ENCODE data around the gene MMP20. TPM values are rescaled to one million over a fixed set of nuclear protein-coding genes. Genes with fewer than 3 reads are reported as not detected.

The MMP20 gene
- total RNA-seq, 4 donors from 2014 or later, result not detected

DNA sequence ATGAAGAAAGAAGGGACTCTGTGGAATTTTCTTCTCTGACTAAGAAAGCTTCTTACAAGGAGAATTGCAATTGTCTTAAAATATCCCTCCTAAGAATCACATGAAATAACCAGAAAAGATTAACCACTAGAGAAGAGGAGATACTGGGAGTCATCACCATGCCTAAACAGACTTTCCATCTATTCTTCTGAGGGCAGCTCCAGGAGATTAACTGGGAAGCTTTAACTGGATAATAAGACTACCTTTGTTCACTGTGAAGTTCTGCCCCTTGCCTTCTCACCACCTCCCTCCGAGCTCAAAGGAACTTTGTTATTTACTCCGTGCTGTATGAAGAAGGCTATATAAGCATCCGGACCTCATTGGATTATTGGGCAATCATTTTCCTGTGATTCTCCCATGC is 70.0 kb downstream of the MMP20 start:
- Histone ChIP-seq H3K27me3 (no peaks in the 10 kb centered on the region), H3K4me1 (peaks cover under 1 to 32% (median 6%) of the 10 kb centered on the region in 3 donors), H3K9me3 (no peaks in the 10 kb centered on the region), H3K4me3 (no peak overlapping the region), H3K27ac (no peak overlapping the region), H3K36me3 (no peaks in the 10 kb centered on the region)
- intact Hi-C loops (cut with DNase I), result no loop called here
- TF ChIP-seq POLR2A (IDR thresholded peaks at IDR 0.05) (no peak), CTCF (IDR thresholded peaks at IDR 0.05) (no peak)
- 72 to 86% methylated on average over 3 of the region's 3 CpGs for WGBS, 2 donors
- no peak for DNase-seq

GRCh38 chr11:102553835-102554282 is 71.3 kb downstream of the MMP20 start:
- H3K27ac ChIP-seq, result peak overlapping the region in 1 of 4 donors; percentile 44
- peaks cover 0 to 20% (median 3%) of the 10 kb centered on the region in 3 donors for H3K4me1 ChIP-seq
- intact Hi-C loops (cut with DNase I), result no loop called here
- DNase-seq, result no peak
- no peaks in the 10 kb centered on the region for H3K36me3 ChIP-seq
- H3K9me3 ChIP-seq, result no peaks in the 10 kb centered on the region
- H3K27me3 ChIP-seq, result no peaks in the 10 kb centered on the region
- TF ChIP-seq POLR2A (IDR thresholded peaks at IDR 0.05) (no peak), CTCF (IDR thresholded peaks at IDR 0.05) (no peak)
- no peak overlapping the region for H3K4me3 ChIP-seq
- WGBS, 2 donors, result 52 to 54% methylated on average over 5 of the region's 5 CpGs

DNA sequence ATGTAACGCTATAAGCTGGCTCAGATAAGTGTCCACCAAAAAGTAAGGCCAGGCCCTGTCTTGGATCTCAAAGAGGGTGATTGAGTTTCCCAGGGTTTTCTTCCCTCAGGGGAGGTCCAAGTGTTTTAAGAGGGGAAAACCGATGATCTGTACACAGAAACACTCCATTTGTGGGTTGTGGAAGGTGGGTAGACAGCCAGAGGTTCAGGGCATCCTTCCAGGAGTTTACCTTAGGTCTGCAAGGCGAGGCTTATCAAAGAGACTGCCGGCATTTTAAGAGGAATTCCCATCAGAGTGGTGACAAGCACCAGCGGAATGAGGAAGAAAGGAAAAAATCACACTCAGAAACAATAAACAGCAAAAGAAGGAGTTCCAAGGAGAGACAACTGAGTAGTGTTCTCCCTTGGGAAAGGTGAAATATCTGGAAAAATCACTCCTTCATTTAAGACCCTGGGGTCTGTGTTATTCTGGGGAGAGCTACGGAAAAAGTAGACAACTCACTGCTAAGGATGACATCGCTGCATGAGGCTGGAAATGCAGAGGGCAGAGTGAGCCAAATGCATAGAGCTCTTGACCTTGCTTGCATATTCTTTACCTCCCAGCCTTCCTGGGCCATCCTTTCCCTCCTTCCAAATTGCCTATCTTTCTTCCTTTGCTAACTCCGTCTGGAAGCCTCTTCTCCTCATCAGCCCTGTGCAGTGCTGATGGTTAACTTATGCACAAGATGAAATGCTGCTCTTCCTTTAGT is 72.5 kb downstream of the MMP20 start:
- Histone ChIP-seq H3K27ac (peak overlapping the region in 1 of 4 donors; percentile 7), H3K36me3 (no peaks in the 10 kb centered on the region), H3K27me3 (no peaks in the 10 kb centered on the region), H3K9me3 (no peaks in the 10 kb centered on the region), H3K4me3 (no peak overlapping the region), H3K4me1 (peaks cover 0 to 20% (median 3%) of the 10 kb centered on the region in 3 donors)
- 49 to 60% methylated on average over 8 of the region's 8 CpGs for WGBS, 2 donors
- intact Hi-C loops (cut with DNase I), result no loop called here
- TF ChIP-seq POLR2A (IDR thresholded peaks at IDR 0.05), result no peak
- no peak for TF ChIP-seq CTCF (IDR thresholded peaks at IDR 0.05)
- DNase-seq, result no peak

DNA sequence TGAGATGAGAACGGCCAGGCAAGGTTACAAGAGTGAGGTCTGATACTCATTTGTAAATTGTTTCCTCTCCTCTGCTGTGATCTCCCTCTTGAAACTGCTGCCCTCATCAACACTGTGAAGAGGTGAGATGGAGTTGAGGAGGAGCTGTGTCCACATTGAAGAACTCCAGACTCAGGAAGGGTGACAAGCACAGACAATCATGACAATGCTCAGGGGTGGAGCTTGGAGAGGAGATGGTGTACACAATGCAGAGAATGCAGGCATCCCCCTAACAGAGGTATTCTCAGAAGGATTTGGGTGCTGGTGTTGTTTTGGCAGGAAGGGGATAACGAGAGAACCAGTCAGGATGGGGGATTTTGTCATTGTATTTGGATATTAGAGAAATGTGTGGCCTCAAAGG is 73.1 kb downstream of the MMP20 start:
- WGBS, 2 donors, result 75 to 78% methylated on average over 2 of the region's 2 CpGs
- H3K36me3 ChIP-seq, result no peaks in the 10 kb centered on the region
- H3K4me1 ChIP-seq, result peaks cover 0 to 20% (median 3%) of the 10 kb centered on the region in 3 donors
- no peak overlapping the region for H3K27ac ChIP-seq
- H3K27me3 ChIP-seq, result no peaks in the 10 kb centered on the region
- no peak overlapping the region for H3K4me3 ChIP-seq
- intact Hi-C loops (cut with DNase I), result no loop called here
- no peak for DNase-seq
- H3K9me3 ChIP-seq, result no peaks in the 10 kb centered on the region
- no peak for TF ChIP-seq CTCF (IDR thresholded peaks at IDR 0.05)
- TF ChIP-seq POLR2A (IDR thresholded peaks at IDR 0.05), result no peak

DNA sequence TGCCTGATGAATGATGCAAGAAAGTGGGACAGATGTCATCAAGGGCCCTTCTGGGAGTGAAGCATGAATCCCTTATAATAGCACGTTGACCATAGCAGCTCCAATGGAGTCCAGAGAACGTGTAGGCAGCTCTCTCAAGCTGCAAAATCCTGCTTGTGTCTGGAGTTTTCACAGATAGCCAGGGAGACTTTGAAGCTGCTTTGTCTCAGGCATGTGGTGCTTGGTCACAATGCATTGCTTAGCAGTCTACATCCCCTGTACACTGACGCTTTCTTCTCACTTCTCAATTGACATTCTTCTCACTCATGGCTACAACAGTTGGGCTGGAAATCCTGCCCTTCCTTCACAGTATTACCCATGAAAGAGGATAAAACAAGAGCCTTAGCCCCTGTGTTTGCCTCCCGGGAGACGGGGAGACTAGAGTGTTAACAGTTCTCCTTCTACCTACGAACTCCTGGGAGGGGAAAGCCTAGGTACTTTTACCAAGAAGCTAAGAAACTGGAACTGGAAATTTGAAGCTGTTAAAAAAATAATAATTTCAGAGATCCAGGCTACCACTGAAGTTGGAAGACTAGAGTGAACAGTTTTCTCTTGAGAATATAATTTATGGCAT is 73.9 kb downstream of the MMP20 start:
- H3K9me3 ChIP-seq, result no peaks in the 10 kb centered on the region
- intact Hi-C loops (cut with DNase I), result no loop called here
- H3K4me3 ChIP-seq, result no peak overlapping the region
- DNase-seq, result no peak
- H3K27ac ChIP-seq, result no peak overlapping the region
- no peaks in the 10 kb centered on the region for H3K36me3 ChIP-seq
- no peak for TF ChIP-seq POLR2A (IDR thresholded peaks at IDR 0.05)
- no peak for TF ChIP-seq CTCF (IDR thresholded peaks at IDR 0.05)
- H3K4me1 ChIP-seq, result peaks cover 0 to 20% (median 3%) of the 10 kb centered on the region in 3 donors
- 74 to 79% methylated on average over 3 to 6 of the region's 6 CpGs for WGBS, 2 donors
- H3K27me3 ChIP-seq, result no peaks in the 10 kb centered on the region
